Esophagus squamous epithelium (tissue), 5 donors: Measurements from ENCODE around the gene CABP1. TPM values are rescaled to one million over a fixed set of nuclear protein-coding genes. Genes with fewer than 3 reads are reported as not detected.

Experiments
- DNase-seq: peaks from one replicate; lab custom pipeline; 2025; lab: John Stamatoyannopoulos, UW
- H3K27ac ChIP-seq, 4 donors: fragments of 200-600 bp; sonication (generic); one replicate each; pipeline ENCODE4 v1.5.1; 2016 to 2019; ENCODE audit warnings: mild to moderate bottlenecking in 1 of 4
- H3K27me3 ChIP-seq, 4 donors: fragments of 200-600 bp; sonication (generic); 1 replicate in 3 of 4; 2 replicates in 1 of 4; pipeline versions ENCODE4 v1.5.1 to v1.6.0; 2017 to 2021; ENCODE audit warnings: antibody characterized with exemption in 1 of 4
- H3K36me3 ChIP-seq, 3 donors: fragments of 200-600 bp; sonication (generic); one replicate each; pipeline ENCODE4 v1.5.1; 2016 to 2019
- H3K4me1 ChIP-seq, 3 donors: fragments of 200-600 bp; sonication (generic); one replicate each; pipeline ENCODE4 v1.5.1; 2017 to 2019
- H3K4me3 ChIP-seq, 4 donors: fragments of 200-600 bp; sonication (generic); 1 replicate in 3 of 4; 2 replicates in 1 of 4; pipeline ENCODE4 v1.5.1; 2016 to 2019; ENCODE audit warnings: mild to moderate bottlenecking in 2 of 4, moderate library complexity in 1 of 4
- H3K9me3 ChIP-seq, 3 donors: fragments of 200-600 bp; sonication (generic); one replicate each; pipeline ENCODE4 v1.5.1; 2016 to 2019
- CTCF ChIP-seq, 6 experiments: fragments of 450-650 bp in 4 of 6; fragments of 200-600 bp in 2 of 6; sonication (generic) in 2 of 6; IDR thresholded peaks; one replicate each; pipeline ENCODE4 v1.5.1; 2016 to 2019; ENCODE audit warnings: antibody characterized with exemption in 6 of 6, mild to moderate bottlenecking in 4 of 6, moderate library complexity in 4 of 6
- POLR2A ChIP-seq, 4 donors: fragments of 450-650 bp; IDR thresholded peaks; one replicate each; pipeline ENCODE4 v1.6.1; 2017; ENCODE audit warnings: antibody characterized with exemption in 4 of 4, mild to moderate bottlenecking in 4 of 4, moderate library complexity in 3 of 4
- WGBS, 2 donors: methylation state at CpG; one replicate each; pipeline ENCODE4 v1.1.5; 2018; 5-methylcytosine and 5-hydroxymethylcytosine counted together
- intact Hi-C: fragments of 100-400 bp; cut with DNase I; formaldehyde crosslinking; loops from one replicate; pipeline ENCODE4 v1.15.0; 2022
- total RNA-seq, 4 donors: library from RNA; depleted of rRNA; stranded (reverse); fragments of >200 nt; gene quantifications; one replicate each; pipeline ENCODE4 v1.1.0, GENCODE V29; 2016
- donor health status: DM: yes; HTN: yes; CAD: no.

CABP1 gene
- total RNA-seq, 4 donors from 2014 or later: 0.19 to 2.4 (median 1.3) TPM

GRCh38 chr12:120642121-120642520, 1.7 kb downstream of the CABP1 start:
- DNase-seq: no peak
- no peak overlapping the region for H3K4me3 ChIP-seq
- peaks cover 6 to 25% (median 18%) of the 10 kb centered on the region in 3 donors for H3K4me1 ChIP-seq
- peaks cover 5 to 86% (median 17%) of the 10 kb centered on the region in 4 donors for H3K27me3 ChIP-seq
- TF ChIP-seq POLR2A (IDR thresholded peaks at IDR 0.05) (no peak), CTCF (IDR thresholded peaks at IDR 0.05) (no peak)
- no peaks in the 10 kb centered on the region for H3K36me3 ChIP-seq
- H3K27ac ChIP-seq: no peak overlapping the region
- intact Hi-C loops: loop anchor here (10.0 kb wide), 1 partner anchor 343 kb away; no protein-coding TSS in a partner anchor
- H3K9me3 ChIP-seq: no peaks in the 10 kb centered on the region
- WGBS, 2 donors: 74 to 85% methylated on average over 4 to 9 of the region's 9 CpGs

GRCh38 chr12:120642826-120643225, 2.4 kb downstream of the CABP1 start:
- no peak overlapping the region for H3K4me3 ChIP-seq
- no peaks in the 10 kb centered on the region for H3K36me3 ChIP-seq
- H3K4me1 ChIP-seq: peaks cover 6 to 25% (median 18%) of the 10 kb centered on the region in 3 donors
- intact Hi-C loops: loop anchor here (10.0 kb wide), 1 partner anchor 342 kb away; no protein-coding TSS in a partner anchor
- H3K27ac ChIP-seq: no peak overlapping the region
- H3K9me3 ChIP-seq: no peaks in the 10 kb centered on the region
- 71 to 86% methylated on average over 4 of the region's 4 CpGs for WGBS, 2 donors
- peaks cover 5 to 86% (median 17%) of the 10 kb centered on the region in 4 donors for H3K27me3 ChIP-seq
- TF ChIP-seq CTCF (IDR thresholded peaks at IDR 0.05) (no peak), POLR2A (IDR thresholded peaks at IDR 0.05) (no peak)
- no peak for DNase-seq

- peaks cover 5 to 82% (median 17%) of the 10 kb centered on the region in 4 donors for H3K27me3 ChIP-seq
- H3K36me3 ChIP-seq: no peaks in the 10 kb centered on the region
- no peak overlapping the region for H3K4me3 ChIP-seq
- peaks cover 8 to 29% (median 18%) of the 10 kb centered on the region in 3 donors for H3K4me1 ChIP-seq
- intact Hi-C loops: loop anchor here (10.0 kb wide), 1 partner anchor 341 kb away; no protein-coding TSS in a partner anchor
- no peak for DNase-seq
- H3K9me3 ChIP-seq: no peaks in the 10 kb centered on the region
- TF ChIP-seq POLR2A (IDR thresholded peaks at IDR 0.05) (no peak), CTCF (IDR thresholded peaks at IDR 0.05) (no peak)
- no peak overlapping the region for H3K27ac ChIP-seq
- WGBS, 2 donors: 62 to 78% methylated on average over 4 of the region's 4 CpGs
Observed at GRCh38 chr12:120643574-120643973, 3.1 kb downstream of the CABP1 start.

- TF ChIP-seq CTCF (IDR thresholded peaks at IDR 0.05) (no peak), POLR2A (IDR thresholded peaks at IDR 0.05) (no peak)
- peaks cover 13 to 31% (median 17%) of the 10 kb centered on the region in 3 donors for H3K4me1 ChIP-seq
- intact Hi-C loops: loop anchor here (5.0 to 10.0 kb wide), 3 partner anchors 66 to 339 kb away; partner anchors contain the start of gene UNC119B
- H3K36me3 ChIP-seq: no peaks in the 10 kb centered on the region
- no peak overlapping the region for H3K27ac ChIP-seq
- H3K27me3 ChIP-seq: peaks cover 0 to 78% (median 19%) of the 10 kb centered on the region in 4 donors
- DNase-seq: no peak
- 50 to 75% methylated on average over 6 of the region's 6 CpGs for WGBS, 2 donors
- H3K4me3 ChIP-seq: no peak overlapping the region
- H3K9me3 ChIP-seq: no peaks in the 10 kb centered on the region
Observed at GRCh38 chr12:120646044-120646443, 5.6 kb downstream of the CABP1 start.

- Histone ChIP-seq H3K4me1 (peaks cover 6 to 24% (median 12%) of the 10 kb centered on the region in 3 donors), H3K4me3 (no peak overlapping the region), H3K36me3 (no peaks in the 10 kb centered on the region), H3K27ac (no peak overlapping the region), H3K9me3 (no peaks in the 10 kb centered on the region), H3K27me3 (peaks cover 0 to 74% (median 8%) of the 10 kb centered on the region in 4 donors)
- intact Hi-C loops: loop anchor here (5.0 to 10.0 kb wide), 3 partner anchors 65 to 337 kb away; partner anchors contain the start of gene UNC119B
- TF ChIP-seq POLR2A (IDR thresholded peaks at IDR 0.05) (no peak), CTCF (IDR thresholded peaks at IDR 0.05) (no peak)
- 69 to 71% methylated on average over 8 to 13 of the region's 13 CpGs for WGBS, 2 donors
- DNase-seq: no peak
Observed at GRCh38 chr12:120647375-120647755, 6.9 kb downstream of the CABP1 start.
